Activated CD4-positive, alpha-beta T cell treated with anti-CD3 and anti-CD28 coated beads, Interleukin-2, amount 10 ng/mL, durations not matched to agents 24 days and 14 days (primary cell): ENCODE data around the gene SMYD4. TPM values are rescaled to one million over a fixed set of nuclear protein-coding genes. Genes with fewer than 3 reads are reported as not detected.
"Not testable (repeated sequence)": the region's sequence is repeated elsewhere in the genome, so short reads cannot be mapped to it uniquely, and the experiment has no call there.

Experiments used
- DNase-seq: peaks from one replicate; pipeline ENCODE4 v3.0.0; 2022
- H3K27ac Mint-ChIP-seq: one replicate; pipeline ENCODE4 v1.8.0; 2022; ENCODE audit warnings: mild to moderate bottlenecking, mixed read lengths
- H3K27me3 Mint-ChIP-seq: one replicate; pipeline ENCODE4 v1.8.0; 2022; ENCODE audit warnings: mixed read lengths
- H3K36me3 Mint-ChIP-seq: one replicate; pipeline ENCODE4 v1.8.0; 2022; ENCODE audit warnings: low read depth, mild to moderate bottlenecking, mixed read lengths
- H3K4me1 Mint-ChIP-seq: one replicate; pipeline ENCODE4 v1.8.0; 2021; ENCODE audit warnings: mixed read lengths
- H3K4me3 Mint-ChIP-seq: one replicate; pipeline ENCODE4 v1.8.0; 2022; ENCODE audit warnings: mild to moderate bottlenecking, moderate library complexity, mixed read lengths
- H3K9me3 Mint-ChIP-seq: one replicate; pipeline ENCODE4 v1.8.0; 2021; ENCODE audit warnings: mixed read lengths
- intact Hi-C: fragments of 100-400 bp; cut with micrococcal nuclease; formaldehyde crosslinking; loops from one replicate; pipeline ENCODE4 v1.15.1; 2023
- total RNA-seq: library from RNA; stranded (reverse); gene quantifications from 2 replicates; pipeline ENCODE4 v1.2.3, GENCODE V29; 2022

SMYD4 gene
- total RNA-seq, 1 donor from 2014 or later, result 30.7 TPM

DNA sequence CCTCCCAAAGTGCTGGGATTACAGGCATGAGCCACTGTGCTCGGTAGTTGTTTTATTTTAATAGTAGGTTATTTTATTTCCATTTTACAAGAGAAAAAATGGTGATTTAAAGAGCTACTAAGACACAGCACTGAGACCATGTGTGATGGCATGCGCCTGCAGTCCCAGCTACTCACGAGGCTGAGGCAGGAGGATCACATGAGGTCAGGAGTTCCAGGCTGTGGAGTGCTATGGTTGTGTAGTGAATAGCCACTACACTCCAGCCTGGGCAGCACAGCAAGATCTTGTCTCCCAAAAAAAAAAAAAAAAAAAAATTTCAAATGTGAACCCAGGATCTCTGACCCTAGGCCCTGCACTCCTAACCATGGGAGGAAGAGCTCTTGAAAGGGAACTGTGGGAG lies 64.1 kb downstream of the SMYD4 start:
- H3K36me3 Mint-ChIP-seq, result peaks cover 2% of the 10 kb centered on the region
- DNase-seq, result no peak
- no peak overlapping the region for H3K27ac Mint-ChIP-seq
- intact Hi-C loops, result no loop called here
- peaks cover 27% of the 10 kb centered on the region for H3K4me1 Mint-ChIP-seq
- H3K27me3 Mint-ChIP-seq, result no peaks in the 10 kb centered on the region
- H3K4me3 Mint-ChIP-seq, result no peak overlapping the region
- H3K9me3 Mint-ChIP-seq, result no peaks in the 10 kb centered on the region

DNA sequence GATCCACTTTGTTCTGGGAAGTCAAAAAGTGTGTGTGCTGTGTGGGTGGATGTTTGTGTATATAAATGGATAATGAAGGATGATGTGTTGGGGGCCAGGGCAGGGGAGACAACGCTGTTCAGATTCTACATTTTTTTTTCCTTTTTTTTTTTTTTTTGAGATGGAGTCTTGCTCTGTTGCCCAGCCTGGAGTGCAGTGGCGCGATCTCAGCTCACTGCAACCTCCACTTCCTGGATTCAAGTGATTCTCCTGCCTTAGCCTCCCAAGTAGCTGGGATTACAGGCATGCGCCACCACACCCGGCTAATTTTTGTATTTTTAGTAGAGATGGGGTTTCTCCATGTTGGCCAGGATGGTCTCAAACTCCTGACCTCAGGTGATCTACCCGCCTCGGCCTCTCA lies 65.0 kb downstream of the SMYD4 start:
- intact Hi-C loops, result loop anchor here (5.0 kb wide), 1 partner anchor 42 kb away; the partner anchor contains the start of gene WDR81

DNA sequence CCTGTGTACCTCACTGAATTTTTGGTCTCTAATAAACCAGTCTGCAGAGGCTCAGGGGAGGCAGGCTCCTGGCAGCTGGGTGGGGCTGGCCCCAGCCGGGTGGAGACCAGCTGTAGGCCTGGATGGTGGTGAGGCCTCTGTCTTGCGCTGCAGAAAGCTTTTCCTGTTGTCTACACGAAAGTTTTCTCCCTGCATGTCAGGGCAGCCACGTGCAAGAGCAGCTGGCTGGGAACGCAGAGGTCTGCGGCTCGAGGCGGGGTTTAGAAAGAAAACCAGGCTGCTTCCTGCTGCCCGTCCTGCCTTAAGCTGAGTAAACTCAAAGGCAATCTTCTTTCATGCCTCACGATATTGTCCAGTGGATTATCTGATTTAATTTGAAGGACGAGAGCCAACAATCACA lies 65.4 kb downstream of the SMYD4 start:
- Mint-ChIP-seq H3K9me3 (no peaks in the 10 kb centered on the region), H3K27me3 (no peaks in the 10 kb centered on the region), H3K4me3 (peak overlapping the region; percentile 61), H3K27ac (peak overlapping the region; percentile 79), H3K36me3 (peaks cover 2% of the 10 kb centered on the region), H3K4me1 (peaks cover 23% of the 10 kb centered on the region)
- peak; percentile 94 for DNase-seq
- intact Hi-C loops, result loop anchor here (5.0 kb wide), 1 partner anchor 42 kb away; the partner anchor contains the start of gene WDR81

More for the DNA sequence above, 65.0 kb downstream of the SMYD4 start:
- H3K4me3 Mint-ChIP-seq, result peak overlapping the region; percentile 61
- peak overlapping the region; percentile 79 for H3K27ac Mint-ChIP-seq
- DNase-seq, H3K9me3 Mint-ChIP-seq, H3K36me3 Mint-ChIP-seq, H3K27me3 Mint-ChIP-seq: not testable (repeated sequence)
- peaks cover 25% of the 10 kb centered on the region for H3K4me1 Mint-ChIP-seq

DNA sequence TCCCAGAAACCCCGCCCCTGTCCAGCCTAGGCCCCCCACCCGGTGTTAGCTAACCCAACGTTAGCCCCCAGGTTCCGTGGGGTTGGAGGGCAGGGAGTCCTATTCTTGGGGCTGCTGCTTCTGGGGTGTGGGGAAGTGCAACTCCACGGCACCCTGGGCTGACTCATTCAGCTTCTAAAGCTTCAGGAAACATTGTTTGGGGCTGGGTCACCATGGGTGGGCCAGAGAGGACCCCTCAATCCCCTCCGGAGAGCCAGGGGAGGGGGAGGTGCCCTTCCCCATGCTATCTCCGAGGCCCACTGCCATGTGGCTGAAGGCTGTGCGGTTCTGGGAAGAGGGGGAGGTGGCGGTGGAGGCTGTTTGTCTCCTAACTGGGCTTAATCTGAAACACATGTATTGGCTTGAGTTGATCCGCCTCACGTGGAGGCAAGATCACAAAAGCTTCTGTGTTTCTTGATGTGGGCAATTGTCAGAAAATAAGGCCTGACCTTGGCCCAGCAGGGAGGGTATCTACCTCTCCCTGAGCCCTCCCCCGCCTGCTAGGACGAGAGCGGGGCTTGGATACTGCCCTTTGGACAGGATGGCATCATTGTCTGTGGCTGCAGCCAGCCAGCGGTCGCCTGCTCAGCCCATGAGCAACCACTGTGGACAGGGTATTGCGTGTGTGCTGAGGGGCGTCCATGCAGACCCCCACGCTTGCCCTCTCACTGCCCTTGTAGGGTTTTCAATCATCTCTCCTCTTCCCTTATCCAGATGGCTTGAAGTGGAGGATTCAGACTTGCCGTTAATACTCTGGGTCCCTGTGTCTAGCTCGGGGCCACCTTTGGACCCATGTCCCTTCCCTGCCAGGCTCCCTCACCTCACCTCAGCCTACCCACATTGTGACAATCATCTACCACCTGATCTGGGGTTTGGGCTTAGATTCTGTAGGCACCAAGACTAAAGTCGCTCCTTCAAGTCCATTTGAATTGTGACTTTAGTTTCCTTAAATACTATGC lies 66.5 kb downstream of the SMYD4 start:
- Mint-ChIP-seq H3K36me3 (peaks cover 2% of the 10 kb centered on the region), H3K27ac (peak overlapping the region; percentile 79), H3K4me3 (peak overlapping the region; percentile 61), H3K9me3 (no peaks in the 10 kb centered on the region), H3K27me3 (peaks cover 5% of the 10 kb centered on the region), H3K4me1 (peaks cover 25% of the 10 kb centered on the region)
- intact Hi-C loops, result loop anchor here (5.0 kb wide), 1 partner anchor 41 kb away; the partner anchor contains the start of gene WDR81
- DNase-seq, result peak; percentile 60

DNA sequence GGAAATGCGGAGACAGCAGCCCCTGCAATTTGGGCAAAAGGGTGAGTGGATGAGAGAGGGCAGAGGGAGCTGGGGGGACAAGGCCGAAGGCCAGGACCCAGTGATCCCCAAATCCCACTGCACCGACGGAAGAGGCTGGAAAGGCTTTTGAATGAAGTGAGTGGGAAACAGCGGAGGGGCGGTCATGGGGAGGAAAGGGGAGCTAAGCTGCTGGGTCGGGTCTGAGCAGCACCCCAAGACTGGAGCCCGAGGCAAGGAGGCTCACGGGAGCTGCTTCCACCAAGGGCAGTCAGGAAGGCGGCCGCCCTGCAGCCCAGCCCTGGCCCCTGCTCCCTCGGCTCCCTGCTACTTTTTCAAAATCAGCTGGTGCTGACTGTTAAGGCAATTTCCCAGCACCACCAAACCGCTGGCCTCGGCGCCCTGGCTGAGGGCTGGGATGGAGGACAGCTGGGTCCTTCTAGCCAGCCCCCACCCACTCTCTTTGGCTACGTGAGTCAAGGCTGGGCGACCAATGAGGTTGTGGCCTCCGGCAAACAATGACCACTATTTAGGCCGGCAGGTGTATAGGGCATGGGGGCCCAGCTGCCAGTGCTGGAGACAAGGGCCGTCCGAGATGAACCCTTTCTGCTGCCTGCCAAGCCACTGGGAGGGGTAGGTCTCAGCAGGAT lies 67.3 kb downstream of the SMYD4 start:
- Mint-ChIP-seq H3K27ac (peak overlapping the region; percentile 67), H3K27me3 (peaks cover 5% of the 10 kb centered on the region), H3K36me3 (peaks cover 2% of the 10 kb centered on the region), H3K4me3 (no peak overlapping the region), H3K4me1 (peaks cover 24% of the 10 kb centered on the region), H3K9me3 (no peaks in the 10 kb centered on the region)
- DNase-seq, result no peak
- intact Hi-C loops, result loop anchor here (5.0 kb wide), 1 partner anchor 40 kb away; the partner anchor contains the start of gene WDR81

DNA sequence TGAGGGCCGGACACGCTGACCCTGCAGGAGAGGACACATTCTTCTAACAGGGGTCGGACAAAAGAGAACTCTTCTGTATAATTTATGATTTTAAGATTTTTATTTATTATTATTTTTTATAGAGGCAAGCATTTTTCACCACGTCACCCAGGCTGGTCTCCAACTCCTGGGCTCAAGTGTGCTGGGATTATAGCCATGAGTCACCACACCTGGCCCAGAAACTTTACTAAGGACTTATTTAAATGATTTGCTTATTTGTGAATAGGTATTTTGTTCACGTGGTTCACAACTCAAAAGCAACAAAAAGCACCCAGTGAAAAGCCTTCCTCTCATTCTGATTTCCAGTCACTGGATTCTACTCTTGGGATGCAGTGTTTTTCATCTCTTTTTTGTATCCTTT lies 70.2 kb downstream of the SMYD4 start:
- Mint-ChIP-seq H3K4me3 (no peak overlapping the region), H3K27ac (no peak overlapping the region), H3K9me3 (no peaks in the 10 kb centered on the region), H3K27me3 (peaks cover 9% of the 10 kb centered on the region), H3K36me3 (peaks cover 1% of the 10 kb centered on the region), H3K4me1 (peaks cover 22% of the 10 kb centered on the region)
- DNase-seq, result no peak
- intact Hi-C loops, result no loop called here

DNA sequence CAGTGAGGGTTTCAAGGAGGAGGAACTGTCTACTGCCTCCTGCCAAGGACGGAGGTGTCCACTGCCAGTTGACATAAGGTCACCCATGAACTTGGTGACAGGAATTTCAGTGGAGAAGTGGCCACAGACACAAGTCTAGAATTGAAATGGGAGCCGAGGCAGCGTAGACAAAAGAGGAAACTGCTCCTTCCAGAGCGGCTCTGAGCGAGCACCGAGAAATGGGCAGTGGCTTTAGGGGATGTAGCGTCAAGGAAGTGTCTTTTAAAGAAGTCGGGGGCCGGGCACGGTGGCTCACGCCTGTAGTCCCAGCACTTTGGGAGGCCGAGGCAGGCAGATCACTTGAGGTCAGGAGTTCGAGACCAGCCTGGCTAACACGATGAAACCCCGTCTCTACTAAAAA lies 70.9 kb downstream of the SMYD4 start:
- Mint-ChIP-seq H3K27me3 (peaks cover 9% of the 10 kb centered on the region), H3K4me3 (no peak overlapping the region), H3K27ac (no peak overlapping the region), H3K4me1 (peaks cover 14% of the 10 kb centered on the region), H3K36me3 (no peaks in the 10 kb centered on the region), H3K9me3 (no peaks in the 10 kb centered on the region)
- intact Hi-C loops, result no loop called here
- no peak for DNase-seq

- Mint-ChIP-seq H3K27ac (no peak overlapping the region), H3K27me3 (peaks cover 9% of the 10 kb centered on the region), H3K9me3 (no peaks in the 10 kb centered on the region), H3K4me3 (no peak overlapping the region), H3K4me1 (peaks cover 2% of the 10 kb centered on the region), H3K36me3 (no peaks in the 10 kb centered on the region)
- no peak for DNase-seq
- intact Hi-C loops, result no loop called here
These were observed 73.9 kb downstream of the SMYD4 start for GRCh38 chr17:1755827-1756262.

- intact Hi-C loops, result no loop called here
- Mint-ChIP-seq H3K4me1 (peaks cover 2% of the 10 kb centered on the region), H3K27ac (no peak overlapping the region), H3K27me3 (peaks cover 9% of the 10 kb centered on the region), H3K36me3 (no peaks in the 10 kb centered on the region), H3K4me3 (no peak overlapping the region), H3K9me3 (no peaks in the 10 kb centered on the region)
- no peak for DNase-seq
These were observed 74.4 kb downstream of the SMYD4 start for GRCh38 chr17:1755252-1755826.

DNA sequence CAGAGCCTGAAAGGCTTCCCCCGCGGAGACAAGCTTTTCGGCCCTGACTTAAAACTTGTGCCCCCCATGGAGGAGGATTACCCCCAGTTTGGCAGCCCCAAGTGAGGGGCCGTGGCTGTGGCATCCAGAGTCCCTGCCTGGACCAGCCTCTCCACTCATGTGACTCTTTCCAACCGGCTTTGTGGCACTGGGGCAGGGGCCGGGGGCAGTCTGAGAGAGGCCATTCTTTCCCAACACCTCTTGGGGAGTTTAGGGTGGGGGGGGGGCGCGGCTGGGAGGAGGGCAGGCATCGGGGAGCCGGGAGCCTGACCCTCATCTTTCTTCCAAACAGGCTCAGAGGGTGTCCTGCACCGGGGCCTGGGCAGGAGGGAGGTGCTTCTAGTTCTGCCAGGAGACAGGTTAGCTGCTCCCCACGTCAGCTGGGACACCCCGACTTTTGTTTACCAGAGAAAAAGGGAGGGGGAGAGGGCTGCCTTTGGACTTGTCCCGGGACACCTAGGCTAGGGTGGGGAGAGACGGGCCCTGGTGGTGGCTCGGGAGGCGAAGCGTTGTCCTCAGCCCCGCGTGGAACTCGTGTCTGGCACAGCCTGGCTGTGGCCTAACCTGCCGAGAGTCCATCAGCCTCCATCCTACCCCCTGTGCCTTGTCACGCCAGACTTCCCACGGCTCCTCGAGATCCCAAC lies 75.1 kb downstream of the SMYD4 start:
- Mint-ChIP-seq H3K27ac (no peak overlapping the region), H3K4me1 (peaks cover 2% of the 10 kb centered on the region), H3K27me3 (peaks cover 9% of the 10 kb centered on the region), H3K36me3 (no peaks in the 10 kb centered on the region), H3K9me3 (no peaks in the 10 kb centered on the region), H3K4me3 (no peak overlapping the region)
- no peak for DNase-seq
- intact Hi-C loops, result no loop called here

GRCh38 chr17:1753767-1754429 lies 75.8 kb downstream of the SMYD4 start:
- H3K27me3 Mint-ChIP-seq, result peaks cover 9% of the 10 kb centered on the region
- no peaks in the 10 kb centered on the region for H3K9me3 Mint-ChIP-seq
- no peak overlapping the region for H3K4me3 Mint-ChIP-seq
- intact Hi-C loops, result no loop called here
- no peaks in the 10 kb centered on the region for H3K36me3 Mint-ChIP-seq
- no peak for DNase-seq
- peaks cover 2% of the 10 kb centered on the region for H3K4me1 Mint-ChIP-seq
- H3K27ac Mint-ChIP-seq, result no peak overlapping the region

- no peaks in the 10 kb centered on the region for H3K36me3 Mint-ChIP-seq
- H3K27ac Mint-ChIP-seq, result no peak overlapping the region
- H3K27me3 Mint-ChIP-seq, result peaks cover 4% of the 10 kb centered on the region
- intact Hi-C loops, result no loop called here
- DNase-seq, result no peak
- no peaks in the 10 kb centered on the region for H3K9me3 Mint-ChIP-seq
- H3K4me1 Mint-ChIP-seq, result no peaks in the 10 kb centered on the region
- H3K4me3 Mint-ChIP-seq, result no peak overlapping the region
These were observed 77.1 kb downstream of the SMYD4 start for GRCh38 chr17:1752425-1753262.
